DMS53 (cell line): ENCODE results near the gene MZT2A.
"Not testable (repeated sequence)": the region's sequence is repeated elsewhere in the genome, so short reads cannot be mapped to it uniquely, and the experiment has no call there.

Source experiments
- DNase-seq: peaks from one replicate; lab custom pipeline; 2025; lab: John Stamatoyannopoulos, UW

The MZT2A gene

GRCh38 chr2:131492015-131492417, at the start of gene MZT2A:
Gene MZT2A (minus strand): TSS chr2:131492397. CDS start chr2:131492376, 21 bp downstream.
- peak; percentile 27 for DNase-seq

GRCh38 chr2:131538856-131539255, 46.7 kb upstream of the MZT2A start:
- DNase-seq: not testable (repeated sequence)

GRCh38 chr2:131536841-131537240, 44.6 kb upstream of the MZT2A start:
- not testable (repeated sequence) for DNase-seq

- not testable (repeated sequence) for DNase-seq
These were observed 44.0 kb upstream of the MZT2A start for GRCh38 chr2:131535951-131536826.

GRCh38 chr2:131535526-131535925, 43.3 kb upstream of the MZT2A start:
- DNase-seq: no peak

- not testable (repeated sequence) for DNase-seq
These were observed 42.8 kb upstream of the MZT2A start for GRCh38 chr2:131534965-131535364.

- not testable (repeated sequence) for DNase-seq
These were observed 42.1 kb upstream of the MZT2A start for GRCh38 chr2:131534317-131534672.

GRCh38 chr2:131533609-131534316, 41.6 kb upstream of the MZT2A start:
- peak; percentile 1 for DNase-seq

GRCh38 chr2:131532723-131533608, 40.8 kb upstream of the MZT2A start:
- DNase-seq: not testable (repeated sequence)

- not testable (repeated sequence) for DNase-seq
These were observed 39.5 kb upstream of the MZT2A start for GRCh38 chr2:131531547-131532185.

GRCh38 chr2:131530626-131531344, 38.6 kb upstream of the MZT2A start:
- not testable (repeated sequence) for DNase-seq

GRCh38 chr2:131529864-131530445, 37.8 kb upstream of the MZT2A start:
- not testable (repeated sequence) for DNase-seq

GRCh38 chr2:131528981-131529863, 37.0 kb upstream of the MZT2A start:
- not testable (repeated sequence) for DNase-seq

- DNase-seq: peak; percentile 73
These were observed 35.2 kb upstream of the MZT2A start, which contains the start of gene CCDC74A for GRCh38 chr2:131527131-131528001. Gene CCDC74A (plus strand): TSS chr2:131527888. CDS start chr2:131527971, 83 bp downstream.

GRCh38 chr2:131525256-131525655, 33.1 kb upstream of the MZT2A start:
- not testable (repeated sequence) for DNase-seq

GRCh38 chr2:131521961-131522781, 30.0 kb upstream of the MZT2A start:
- no peak for DNase-seq

- not testable (repeated sequence) for DNase-seq
These were observed 29.3 kb upstream of the MZT2A start for GRCh38 chr2:131521524-131521923.
